Natural killer cell (primary cell): ENCODE results near the gene ZMIZ1. TPM values are rescaled to one million over a fixed set of nuclear protein-coding genes. Genes with fewer than 3 reads are reported as not detected.
A peak's percentile ranks its signal among the peaks of the same experiment; 100 is the strongest.

ENCODE experiments used
- ATAC-seq, 3 donors: fragments of 150-1000 bp in 2 of 3; fragments of 200-7000 bp in 1 of 3; cut with Tn5 transposase; 1 replicate in 1 of 3; 2 replicates in 2 of 3; pipeline ENCODE4 v1.10.0; 2021; ENCODE audit warnings: mild to moderate bottlenecking in 2 of 3, moderate library complexity in 2 of 3
- DNase-seq, 2 donors: peaks; one replicate each; pipeline versions ENCODE4 v3.0.0 to v3.0.0-alpha.2; 2013 to 2021; ENCODE audit warnings: mixed read lengths in 1 of 2
- H3K27ac ChIP-seq: one replicate; pipeline ENCODE4 v1.5.1; 2013; ENCODE audit warnings: mild to moderate bottlenecking, low read length
- H3K27me3 ChIP-seq: one replicate; pipeline ENCODE4 v1.6.1; 2013; ENCODE audit warnings: low read length; ENCODE audit not compliant: control insufficient read depth, insufficient read depth
- H3K36me3 ChIP-seq: one replicate; pipeline ENCODE4 v1.6.1; 2013; ENCODE audit warnings: low read length; ENCODE audit not compliant: control insufficient read depth, insufficient read depth
- H3K4me1 ChIP-seq: one replicate; pipeline ENCODE4 v1.6.1; 2013; ENCODE audit warnings: low read length; ENCODE audit not compliant: control insufficient read depth, insufficient read depth
- H3K4me3 ChIP-seq: one replicate; pipeline ENCODE4 v1.5.1; 2013; ENCODE audit warnings: low read length
- H3K9me3 ChIP-seq: one replicate; pipeline ENCODE4 v1.6.1; 2013; ENCODE audit warnings: low read length; ENCODE audit not compliant: control insufficient read depth, insufficient read depth
- H3K27ac Mint-ChIP-seq, 2 donors: one replicate each; pipeline ENCODE4 v1.8.0; 2022; ENCODE audit warnings: mild to moderate bottlenecking in 2 of 2, mixed read lengths in 2 of 2, moderate library complexity in 1 of 2
- H3K27me3 Mint-ChIP-seq, 2 donors: one replicate each; pipeline ENCODE4 v1.8.0; 2022; ENCODE audit warnings: low read depth in 2 of 2, mixed read lengths in 2 of 2
- H3K36me3 Mint-ChIP-seq: one replicate; pipeline ENCODE4 v1.8.0; 2022; ENCODE audit warnings: mixed read lengths
- H3K4me1 Mint-ChIP-seq, 2 donors: one replicate each; pipeline ENCODE4 v1.8.0; 2022; ENCODE audit warnings: mixed read lengths in 2 of 2
- H3K4me3 Mint-ChIP-seq: one replicate; pipeline ENCODE4 v1.8.0; 2022; ENCODE audit warnings: mild to moderate bottlenecking, moderate library complexity, mixed read lengths
- H3K9me3 Mint-ChIP-seq, 2 donors: one replicate each; pipeline ENCODE4 v1.8.0; 2022; ENCODE audit warnings: mixed read lengths in 2 of 2
- CTCF ChIP-seq: fragments of 200-600 bp; IDR thresholded peaks from one replicate; pipeline ENCODE4 v1.8.0; 2022; ENCODE audit warnings: antibody characterized with exemption
- WGBS: methylation state at CpG from one replicate; pipeline ENCODE4 v1.1.7; 2013; ENCODE audit warnings: missing lambda C conversion rate; ENCODE audit not compliant: insufficient coverage; 5-methylcytosine and 5-hydroxymethylcytosine counted together
- intact Hi-C: fragments of 100-400 bp; cut with micrococcal nuclease; formaldehyde crosslinking; loops from one replicate; pipeline ENCODE4 v1.14.2; 2022
- total RNA-seq, 4 donors: library from RNA; stranded (reverse); fragments of 120-200 nt in 1 of 4; gene quantifications; one replicate each; pipeline versions ENCODE4 v1.2.3 to v1.2.4, GENCODE V29; 2013 to 2022

The ZMIZ1 gene
- total RNA-seq, 3 donors from 2014 or later (not counting 1 experiment from before 2014, with no cell fraction given): 36.5 to 51.5 (median 37.9) TPM

- TF ChIP-seq CTCF: no peak
- intact Hi-C loops: no loop called here
- peak overlapping the region; percentile 87 for H3K4me3 Mint-ChIP-seq
- Histone ChIP-seq H3K4me3 (no peak overlapping the region), H3K4me1 (peaks cover 72% of the 10 kb centered on the region), H3K27me3 (no peaks in the 10 kb centered on the region), H3K36me3 (peaks cover 5% of the 10 kb centered on the region), H3K9me3 (no peaks in the 10 kb centered on the region), H3K27ac (peak overlapping the region; percentile 8)
- peaks cover 71 to 84% of the 10 kb centered on the region in 2 donors for H3K4me1 Mint-ChIP-seq
- 59% methylated on average over 12 of the region's 12 CpGs for WGBS
- no peaks in the 10 kb centered on the region for H3K36me3 Mint-ChIP-seq
- no peak for DNase-seq
- peak overlapping the region; percentile 73 to 86 for H3K27ac Mint-ChIP-seq
- H3K9me3 Mint-ChIP-seq: no peaks in the 10 kb centered on the region
- no peaks in the 10 kb centered on the region for H3K27me3 Mint-ChIP-seq
- peak in 2 of 3 donors; percentile 30 to 46 for ATAC-seq
Observed at GRCh38 chr10:79116801-79117723, 48.3 kb downstream of the ZMIZ1 start.

GRCh38 chr10:79118286-79119202 is 49.8 kb downstream of the ZMIZ1 start:
- no peaks in the 10 kb centered on the region for H3K27me3 Mint-ChIP-seq
- Histone ChIP-seq H3K27me3 (no peaks in the 10 kb centered on the region), H3K27ac (no peak overlapping the region), H3K36me3 (peaks cover 5% of the 10 kb centered on the region), H3K9me3 (no peaks in the 10 kb centered on the region), H3K4me1 (peaks cover 65% of the 10 kb centered on the region), H3K4me3 (no peak overlapping the region)
- H3K27ac Mint-ChIP-seq: no peak overlapping the region
- intact Hi-C loops: no loop called here
- TF ChIP-seq CTCF: no peak
- H3K36me3 Mint-ChIP-seq: no peaks in the 10 kb centered on the region
- 96% methylated on average over 25 of the region's 25 CpGs for WGBS
- no peaks in the 10 kb centered on the region for H3K9me3 Mint-ChIP-seq
- peaks cover 56 to 77% of the 10 kb centered on the region in 2 donors for H3K4me1 Mint-ChIP-seq
- no peak for DNase-seq
- no peak overlapping the region for H3K4me3 Mint-ChIP-seq
- ATAC-seq: no peak

- ATAC-seq (no peak), DNase-seq (no peak)
- no peaks in the 10 kb centered on the region for H3K27me3 Mint-ChIP-seq
- intact Hi-C loops: no loop called here
- Histone ChIP-seq H3K27ac (no peak overlapping the region), H3K4me3 (no peak overlapping the region), H3K27me3 (no peaks in the 10 kb centered on the region), H3K9me3 (no peaks in the 10 kb centered on the region), H3K36me3 (peaks cover 5% of the 10 kb centered on the region), H3K4me1 (peaks cover 58% of the 10 kb centered on the region)
- no peak overlapping the region for H3K4me3 Mint-ChIP-seq
- H3K27ac Mint-ChIP-seq: no peak overlapping the region
- no peaks in the 10 kb centered on the region for H3K36me3 Mint-ChIP-seq
- 77% methylated on average over 5 of the region's 5 CpGs for WGBS
- TF ChIP-seq CTCF: no peak
- peaks cover 48 to 71% of the 10 kb centered on the region in 2 donors for H3K4me1 Mint-ChIP-seq
- H3K9me3 Mint-ChIP-seq: no peaks in the 10 kb centered on the region
Observed at GRCh38 chr10:79119306-79119705, 50.5 kb downstream of the ZMIZ1 start.
